Measurements from ENCODE around the gene PIH1D1.

The PIH1D1 gene

GRCh38 chr19:49436381-49437017 is 15.1 kb downstream of the PIH1D1 start:
- Histone ChIP-seq H3K9me3 (ENCODE audit: control insufficient read depth, low read length) (no peaks in the 10 kb centered on the region), H3K4me3 (ENCODE audit: insufficient read depth, low read depth, low read length, poor library complexity, severe bottlenecking) (no peak overlapping the region), H3K27me3 (replicated peaks; ENCODE audit: control insufficient read depth, insufficient read depth, low read length, poor library complexity, severe bottlenecking) (peaks cover 80% of the 10 kb centered on the region), H3K36me3 (ENCODE audit: control insufficient read depth, insufficient read depth, low read length) (no peaks in the 10 kb centered on the region), H3K4me1 (ENCODE audit: control insufficient read depth, insufficient read depth, low read length, poor library complexity, severe bottlenecking) (peaks cover 28% of the 10 kb centered on the region), H3K27ac (ENCODE audit: insufficient read depth, low read length, poor library complexity, severe bottlenecking) (no peak overlapping the region)
- peak in 2 of 3 donors; percentile 37 to 43 for DNase-seq

- no peak for DNase-seq
- H3K27ac ChIP-seq (ENCODE audit: insufficient read depth, low read length, poor library complexity, severe bottlenecking) = no peak overlapping the region
- H3K4me3 ChIP-seq (ENCODE audit: insufficient read depth, low read depth, low read length, poor library complexity, severe bottlenecking) = no peak overlapping the region
- H3K36me3 ChIP-seq (ENCODE audit: control insufficient read depth, insufficient read depth, low read length) = no peaks in the 10 kb centered on the region
- H3K9me3 ChIP-seq (ENCODE audit: control insufficient read depth, low read length) = no peaks in the 10 kb centered on the region
- H3K4me1 ChIP-seq (ENCODE audit: control insufficient read depth, insufficient read depth, low read length, poor library complexity, severe bottlenecking) = peaks cover 25% of the 10 kb centered on the region
- H3K27me3 ChIP-seq (replicated peaks; ENCODE audit: control insufficient read depth, insufficient read depth, low read length, poor library complexity, severe bottlenecking) = peaks cover 82% of the 10 kb centered on the region
Observed at GRCh38 chr19:49435670-49436069, 15.9 kb downstream of the PIH1D1 start.

- Histone ChIP-seq H3K27me3 (replicated peaks; ENCODE audit: control insufficient read depth, insufficient read depth, low read length, poor library complexity, severe bottlenecking) (peaks cover 75% of the 10 kb centered on the region), H3K9me3 (ENCODE audit: control insufficient read depth, low read length) (no peaks in the 10 kb centered on the region), H3K27ac (ENCODE audit: insufficient read depth, low read length, poor library complexity, severe bottlenecking) (no peak overlapping the region)
Observed at GRCh38 chr19:49434907-49435583, 16.6 kb downstream of the PIH1D1 start.

GRCh38 chr19:49433240-49433901 is 18.2 kb downstream of the PIH1D1 start:
- H3K27ac ChIP-seq (ENCODE audit: insufficient read depth, low read length, poor library complexity, severe bottlenecking) = no peak overlapping the region
- no peak overlapping the region for H3K4me3 ChIP-seq (ENCODE audit: insufficient read depth, low read depth, low read length, poor library complexity, severe bottlenecking)
- no peaks in the 10 kb centered on the region for H3K9me3 ChIP-seq (ENCODE audit: control insufficient read depth, low read length)
- no peak for DNase-seq
- peaks cover 30% of the 10 kb centered on the region for H3K4me1 ChIP-seq (ENCODE audit: control insufficient read depth, insufficient read depth, low read length, poor library complexity, severe bottlenecking)
- H3K27me3 ChIP-seq (replicated peaks; ENCODE audit: control insufficient read depth, insufficient read depth, low read length, poor library complexity, severe bottlenecking) = peaks cover 69% of the 10 kb centered on the region
- no peaks in the 10 kb centered on the region for H3K36me3 ChIP-seq (ENCODE audit: control insufficient read depth, insufficient read depth, low read length)

More at GRCh38 chr19:49434907-49435583, 16.6 kb downstream of the PIH1D1 start:
- Histone ChIP-seq H3K4me1 (ENCODE audit: control insufficient read depth, insufficient read depth, low read length, poor library complexity, severe bottlenecking) (peaks cover 25% of the 10 kb centered on the region), H3K4me3 (ENCODE audit: insufficient read depth, low read depth, low read length, poor library complexity, severe bottlenecking) (no peak overlapping the region), H3K36me3 (ENCODE audit: control insufficient read depth, insufficient read depth, low read length) (no peaks in the 10 kb centered on the region)
- no peak for DNase-seq

GRCh38 chr19:49432141-49433073 is 19.2 kb downstream of the PIH1D1 start:
- H3K9me3 ChIP-seq (ENCODE audit: control insufficient read depth, low read length) = no peaks in the 10 kb centered on the region
- H3K4me1 ChIP-seq (ENCODE audit: control insufficient read depth, insufficient read depth, low read length, poor library complexity, severe bottlenecking) = peaks cover 40% of the 10 kb centered on the region
- no peak for DNase-seq

GRCh38 chr19:49431330-49431749 is 20.3 kb downstream of the PIH1D1 start:
- H3K4me3 ChIP-seq (ENCODE audit: insufficient read depth, low read depth, low read length, poor library complexity, severe bottlenecking) = no peak overlapping the region
- H3K36me3 ChIP-seq (ENCODE audit: control insufficient read depth, insufficient read depth, low read length) = no peaks in the 10 kb centered on the region
- H3K27me3 ChIP-seq (replicated peaks; ENCODE audit: control insufficient read depth, insufficient read depth, low read length, poor library complexity, severe bottlenecking) = peaks cover 74% of the 10 kb centered on the region
- H3K27ac ChIP-seq (ENCODE audit: insufficient read depth, low read length, poor library complexity, severe bottlenecking) = no peak overlapping the region
- no peak for DNase-seq
- peaks cover 37% of the 10 kb centered on the region for H3K4me1 ChIP-seq (ENCODE audit: control insufficient read depth, insufficient read depth, low read length, poor library complexity, severe bottlenecking)
- H3K9me3 ChIP-seq (ENCODE audit: control insufficient read depth, low read length) = no peaks in the 10 kb centered on the region

More at GRCh38 chr19:49432141-49433073, 19.2 kb downstream of the PIH1D1 start:
- Histone ChIP-seq H3K27ac (ENCODE audit: insufficient read depth, low read length, poor library complexity, severe bottlenecking) (no peak overlapping the region), H3K27me3 (replicated peaks; ENCODE audit: control insufficient read depth, insufficient read depth, low read length, poor library complexity, severe bottlenecking) (peaks cover 71% of the 10 kb centered on the region), H3K4me3 (ENCODE audit: insufficient read depth, low read depth, low read length, poor library complexity, severe bottlenecking) (no peak overlapping the region), H3K36me3 (ENCODE audit: control insufficient read depth, insufficient read depth, low read length) (no peaks in the 10 kb centered on the region)

- Histone ChIP-seq H3K9me3 (ENCODE audit: control insufficient read depth, low read length) (no peaks in the 10 kb centered on the region), H3K27me3 (replicated peaks; ENCODE audit: control insufficient read depth, insufficient read depth, low read length, poor library complexity, severe bottlenecking) (peaks cover 74% of the 10 kb centered on the region), H3K4me3 (ENCODE audit: insufficient read depth, low read depth, low read length, poor library complexity, severe bottlenecking) (no peak overlapping the region), H3K27ac (ENCODE audit: insufficient read depth, low read length, poor library complexity, severe bottlenecking) (no peak overlapping the region), H3K4me1 (ENCODE audit: control insufficient read depth, insufficient read depth, low read length, poor library complexity, severe bottlenecking) (peaks cover 39% of the 10 kb centered on the region), H3K36me3 (ENCODE audit: control insufficient read depth, insufficient read depth, low read length) (no peaks in the 10 kb centered on the region)
- DNase-seq = no peak
Observed at GRCh38 chr19:49430678-49431329, 20.8 kb downstream of the PIH1D1 start.

GRCh38 chr19:49430172-49430677 is 21.4 kb downstream of the PIH1D1 start:
- H3K4me1 ChIP-seq (ENCODE audit: control insufficient read depth, insufficient read depth, low read length, poor library complexity, severe bottlenecking) = peaks cover 40% of the 10 kb centered on the region

More at GRCh38 chr19:49430172-49430677, 21.4 kb downstream of the PIH1D1 start:
- Histone ChIP-seq H3K9me3 (ENCODE audit: control insufficient read depth, low read length) (no peaks in the 10 kb centered on the region), H3K27ac (ENCODE audit: insufficient read depth, low read length, poor library complexity, severe bottlenecking) (no peak overlapping the region), H3K27me3 (replicated peaks; ENCODE audit: control insufficient read depth, insufficient read depth, low read length, poor library complexity, severe bottlenecking) (peaks cover 75% of the 10 kb centered on the region), H3K36me3 (ENCODE audit: control insufficient read depth, insufficient read depth, low read length) (no peaks in the 10 kb centered on the region), H3K4me3 (ENCODE audit: insufficient read depth, low read depth, low read length, poor library complexity, severe bottlenecking) (no peak overlapping the region)
- no peak for DNase-seq

Measured in effector memory CD4-positive, alpha-beta T cell (primary cell).